Kidney epithelial cell (primary cell): ENCODE measurements around the gene SPNS2. TPM values are rescaled to one million over a fixed set of nuclear protein-coding genes. Genes with fewer than 3 reads are reported as not detected.

Experiments used
- DNase-seq: peaks from one replicate; pipeline ENCODE4 v3.0.0-alpha.2; 2010; ENCODE audit warnings: low read depth
- H3K27me3 ChIP-seq: 2 replicates; pipeline ENCODE4 v1.6.0; 2011; ENCODE audit warnings: low read length; ENCODE audit not compliant: control insufficient read depth, insufficient read depth
- H3K36me3 ChIP-seq: 2 replicates; pipeline ENCODE4 v1.5.1; 2011; ENCODE audit warnings: low read length; ENCODE audit not compliant: control insufficient read depth, insufficient read depth
- H3K4me3 ChIP-seq: 2 replicates; pipeline ENCODE4 v1.5.1; 2011; ENCODE audit warnings: low read depth, mild to moderate bottlenecking, control low read depth, low read length
- CTCF ChIP-seq: IDR thresholded peaks from 2 replicates; pipeline ENCODE4 v1.5.1; 2011; ENCODE audit warnings: mild to moderate bottlenecking, moderate library complexity, low read length, control low read depth, inconsistent platforms; ENCODE audit not compliant: insufficient read depth, poor library complexity, severe bottlenecking
- total RNA-seq: library from RNA; depleted of rRNA; stranded (reverse); fragments of >200 nt; gene quantifications from 2 replicates; pipeline ENCODE4 v1.2.3, GENCODE V29; 2015

The SPNS2 gene
- total RNA-seq, 1 donor from 2014 or later: 47.3 TPM

DNA sequence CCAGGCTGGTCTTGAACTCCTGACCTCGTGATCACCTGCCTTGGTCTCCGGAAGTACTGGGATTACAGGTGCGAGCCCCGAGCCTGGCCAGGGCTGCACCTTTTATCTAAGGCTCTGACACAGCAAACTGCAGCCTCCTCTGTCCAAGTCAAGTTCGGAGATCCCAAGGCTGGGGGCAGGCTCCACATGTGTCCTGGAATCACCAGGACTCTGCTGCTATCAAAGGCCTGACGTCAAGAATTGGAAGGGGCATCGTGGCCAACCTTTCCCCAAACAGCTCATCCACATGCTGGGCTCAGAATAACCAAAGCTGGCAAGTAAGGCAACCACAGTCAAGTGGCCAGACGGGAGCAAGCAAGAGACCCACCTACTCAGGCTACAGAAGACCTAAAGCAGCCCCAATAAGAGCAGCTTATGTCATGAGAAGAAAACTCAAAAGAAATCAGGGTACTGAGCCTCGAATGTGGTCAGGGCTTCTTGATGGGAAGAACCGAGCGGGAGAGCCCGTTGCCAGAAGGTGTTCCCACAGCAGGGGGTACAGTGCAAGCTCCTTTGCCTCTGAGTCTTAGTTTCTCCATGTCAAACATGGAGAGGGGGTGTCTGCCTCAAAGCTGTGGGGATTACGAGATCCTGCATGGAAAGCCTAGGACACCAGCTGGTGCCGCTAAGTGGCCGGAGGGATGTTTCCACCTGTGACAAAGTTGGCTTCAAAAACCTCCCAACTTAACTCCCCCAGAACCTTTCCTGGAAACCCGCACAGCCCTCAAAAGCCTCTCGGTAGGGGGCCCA is 48.6 kb downstream of the SPNS2 start:
- H3K27me3 ChIP-seq: no peaks in the 10 kb centered on the region
- no peak for DNase-seq
- peaks cover 3% of the 10 kb centered on the region for H3K36me3 ChIP-seq
- H3K4me3 ChIP-seq: no peak overlapping the region
- TF ChIP-seq CTCF: no peak

DNA sequence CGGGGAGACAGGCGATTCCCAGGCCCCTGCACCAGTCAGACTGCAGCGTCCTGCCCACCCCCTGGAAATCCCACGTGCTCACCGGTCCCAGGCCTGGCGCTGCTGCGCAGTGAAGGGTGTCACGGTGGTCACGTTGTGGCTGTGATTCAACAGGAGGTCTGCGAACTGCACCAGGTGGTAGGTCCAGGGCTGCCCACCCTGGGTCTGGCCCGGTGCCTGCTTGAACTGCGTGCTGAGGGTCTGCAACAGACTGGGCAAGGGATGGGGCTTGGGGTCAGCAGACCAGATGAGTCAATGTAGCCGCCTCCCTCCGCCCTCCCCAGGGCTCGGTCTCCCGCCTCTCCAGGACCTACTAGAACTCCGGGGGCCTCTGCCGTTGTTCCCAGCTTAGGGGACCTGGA is 49.4 kb downstream of the SPNS2 start:
- peaks cover 4% of the 10 kb centered on the region for H3K36me3 ChIP-seq
- no peaks in the 10 kb centered on the region for H3K27me3 ChIP-seq
- DNase-seq: no peak
- H3K4me3 ChIP-seq: no peak overlapping the region
- TF ChIP-seq CTCF: no peak

GRCh38 chr17:4548721-4549531 is 50.2 kb downstream of the SPNS2 start:
- peaks cover 4% of the 10 kb centered on the region for H3K36me3 ChIP-seq
- no peaks in the 10 kb centered on the region for H3K27me3 ChIP-seq
- no peak for TF ChIP-seq CTCF
- H3K4me3 ChIP-seq: no peak overlapping the region
- DNase-seq: no peak

DNA sequence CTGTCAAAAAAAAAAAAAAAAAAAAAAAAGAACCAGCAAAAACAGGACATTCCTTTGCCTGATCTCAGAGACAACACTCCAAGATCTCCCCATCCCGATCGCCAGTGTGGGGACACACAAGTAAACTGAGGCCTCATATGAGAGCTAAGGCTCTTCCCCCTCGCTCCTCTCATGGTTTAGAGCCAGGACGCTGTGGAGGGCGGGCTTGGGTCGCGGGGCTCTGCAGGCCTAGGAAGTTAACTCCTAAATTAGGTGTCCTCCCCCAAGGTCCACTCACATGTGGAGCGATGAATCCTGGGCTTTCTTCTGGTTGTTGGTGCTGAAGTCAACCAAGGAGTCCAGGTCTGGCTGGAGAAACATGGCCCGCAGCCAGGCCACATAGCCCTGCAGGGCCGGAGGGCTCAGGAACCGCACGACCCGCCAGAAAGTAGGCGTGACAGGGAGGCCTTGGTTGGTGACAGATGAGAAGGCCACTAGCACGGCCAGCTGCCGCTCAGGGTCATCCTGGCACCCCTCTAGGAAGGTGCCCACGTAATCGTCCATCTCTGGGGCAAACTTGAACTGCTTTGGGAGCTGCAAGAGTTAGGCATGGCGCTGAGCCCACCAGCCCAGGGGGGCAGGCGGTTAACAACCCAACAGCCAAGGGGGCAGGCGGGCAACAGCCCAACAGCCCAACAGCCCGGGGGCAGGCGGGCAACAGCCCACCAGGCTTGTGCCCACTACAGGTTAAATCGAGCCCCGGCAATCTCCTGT is 51.3 kb downstream of the SPNS2 start:
- TF ChIP-seq CTCF: no peak
- DNase-seq: no peak
- no peak overlapping the region for H3K4me3 ChIP-seq
- H3K36me3 ChIP-seq: peaks cover 4% of the 10 kb centered on the region
- H3K27me3 ChIP-seq: no peaks in the 10 kb centered on the region

GRCh38 chr17:4550534-4551039 is 51.9 kb downstream of the SPNS2 start:
- Histone ChIP-seq H3K4me3 (no peak overlapping the region), H3K36me3 (peaks cover 4% of the 10 kb centered on the region), H3K27me3 (no peaks in the 10 kb centered on the region)
- no peak for DNase-seq
- TF ChIP-seq CTCF: no peak
